Keratinocyte (primary cell): ENCODE measurements around the gene CRKL.

Source experiments
- EZH2 ChIP-seq: IDR thresholded peaks from one replicate; pipeline ENCODE4 v1.6.1; 2012; ENCODE audit warnings: inconsistent platforms, mild to moderate bottlenecking, low read length, moderate library complexity
- TF ChIP-seq, protein P1 (sequence below), 3 experiments: IDR thresholded peaks in 1 of 3; conservative IDR thresholded peaks in 1 of 3; optimal IDR thresholded peaks in 1 of 3; 2 replicates in 2 of 3; 3 replicates in 1 of 3; pipeline versions ENCODE3 to v1.5.1; 2011; ENCODE audit warnings: low read length in 3 of 3, mild to moderate bottlenecking in 3 of 3, moderate library complexity in 2 of 3, control low read depth in 1 of 3, inconsistent platforms in 1 of 3; ENCODE audit not compliant: insufficient read depth in 2 of 3; ENCODE audit errors: extremely low read depth in 1 of 3

DNA sequence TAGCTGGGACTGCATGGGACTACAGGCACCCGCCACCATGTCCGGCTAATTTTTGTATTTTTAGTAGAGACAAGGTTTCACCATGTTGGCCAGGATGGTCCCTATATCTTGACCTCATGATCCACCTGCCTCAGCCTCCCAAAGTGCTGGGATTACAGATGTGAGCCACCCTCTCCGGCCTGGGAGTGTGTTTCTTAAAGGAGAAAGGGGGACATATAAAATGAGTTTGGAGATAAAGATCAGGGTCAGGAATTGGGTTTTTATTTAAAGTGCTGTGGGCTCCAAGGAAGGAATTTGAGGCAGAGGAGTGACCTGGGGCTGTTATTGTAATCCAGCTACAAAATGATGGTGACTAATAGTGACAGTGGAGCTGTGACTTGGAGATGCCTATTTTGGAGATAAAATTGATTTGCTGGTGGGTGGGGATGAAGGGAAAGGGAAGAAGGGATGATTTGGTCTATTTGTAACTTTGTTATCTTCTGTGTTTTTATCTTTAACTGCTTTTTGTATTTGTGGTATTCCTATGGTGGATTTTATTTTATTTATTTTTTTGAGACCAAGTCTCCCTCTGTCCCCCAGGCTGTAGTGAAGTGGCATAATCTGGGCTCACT, 5.0 kb downstream of the CRKL start:
- TF ChIP-seq, protein P1, sequence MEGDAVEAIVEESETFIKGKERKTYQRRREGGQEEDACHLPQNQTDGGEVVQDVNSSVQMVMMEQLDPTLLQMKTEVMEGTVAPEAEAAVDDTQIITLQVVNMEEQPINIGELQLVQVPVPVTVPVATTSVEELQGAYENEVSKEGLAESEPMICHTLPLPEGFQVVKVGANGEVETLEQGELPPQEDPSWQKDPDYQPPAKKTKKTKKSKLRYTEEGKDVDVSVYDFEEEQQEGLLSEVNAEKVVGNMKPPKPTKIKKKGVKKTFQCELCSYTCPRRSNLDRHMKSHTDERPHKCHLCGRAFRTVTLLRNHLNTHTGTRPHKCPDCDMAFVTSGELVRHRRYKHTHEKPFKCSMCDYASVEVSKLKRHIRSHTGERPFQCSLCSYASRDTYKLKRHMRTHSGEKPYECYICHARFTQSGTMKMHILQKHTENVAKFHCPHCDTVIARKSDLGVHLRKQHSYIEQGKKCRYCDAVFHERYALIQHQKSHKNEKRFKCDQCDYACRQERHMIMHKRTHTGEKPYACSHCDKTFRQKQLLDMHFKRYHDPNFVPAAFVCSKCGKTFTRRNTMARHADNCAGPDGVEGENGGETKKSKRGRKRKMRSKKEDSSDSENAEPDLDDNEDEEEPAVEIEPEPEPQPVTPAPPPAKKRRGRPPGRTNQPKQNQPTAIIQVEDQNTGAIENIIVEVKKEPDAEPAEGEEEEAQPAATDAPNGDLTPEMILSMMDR (optimal IDR thresholded peaks at IDR 0.05 in 1 of 3, IDR thresholded peaks at IDR 0.05 in 1 of 3, conservative IDR thresholded peaks at IDR 0.05 in 1 of 3; ENCODE audit: extremely low read depth in 1 of 3, insufficient read depth in 2 of 3, low read length in 3 of 3): no peak
- TF ChIP-seq EZH2: no peak
